Endothelial cell of umbilical vein (primary cell): ENCODE results near the gene KISS1. TPM values are rescaled to one million over a fixed set of nuclear protein-coding genes. Genes with fewer than 3 reads are reported as not detected.

Experiments used
- BruUV-seq: library from RNA; stranded (reverse); fragments of 400-500 nt; replicated peaks from 2 replicates; lab custom pipeline; 2021; lab: Mats Ljungman, UMichigan
- CTCF ChIA-PET: fragments of 300-600, 350-600 bp; sonication (Branson Sonifier 250); formaldehyde crosslinking; loops from one replicate; lab custom pipeline; 2021; ENCODE audit warnings: antibody characterized with exemption, inconsistent platforms; lab: Charles Lee
- POLR2A ChIA-PET: fragments of 300-600, 350-600 bp; sonication (Branson Sonifier 250); formaldehyde crosslinking; loops from one replicate; lab custom pipeline; 2021; ENCODE audit warnings: antibody characterized with exemption, inconsistent platforms; lab: Charles Lee
- DNase-seq: peaks from one replicate; pipeline ENCODE4 v3.0.0-alpha.2; 2011; ENCODE audit warnings: low read depth, low spot score
- FAIRE-seq: peaks from 2 replicates; lab custom pipeline; 2011; peaks lifted over from hg19 to GRCh38; lab: Jason Lieb, UNC
- H2AFZ ChIP-seq: 2 replicates; pipeline ENCODE4 v1.6.0; 2012; ENCODE audit warnings: low read depth, low read length, control low read depth, inconsistent platforms
- H3K27ac ChIP-seq: 2 replicates; pipeline ENCODE4 v1.5.1; 2011; ENCODE audit warnings: low read depth, mild to moderate bottlenecking, control low read depth, low read length, moderate library complexity; ENCODE audit not compliant: insufficient read depth
- H3K27me3 ChIP-seq, 2 experiments: 2 replicates each; pipeline versions ENCODE4 v1.6.0 to v1.6.1; 2011; ENCODE audit warnings: low read length in 2 of 2, mixed read lengths in 1 of 2; ENCODE audit not compliant: control insufficient read depth in 2 of 2, insufficient read depth in 2 of 2
- H3K36me3 ChIP-seq, 2 experiments: 2 replicates in 1 of 2; 3 replicates in 1 of 2; pipeline ENCODE4 v1.5.1; 2011; ENCODE audit warnings: low read length in 2 of 2, mild to moderate bottlenecking in 1 of 2, moderate library complexity in 1 of 2; ENCODE audit not compliant: control insufficient read depth in 2 of 2, insufficient read depth in 2 of 2; ENCODE audit errors: extremely low read depth in 1 of 2
- H3K4me1 ChIP-seq: 3 replicates; pipeline ENCODE4 v1.5.1; 2011; ENCODE audit warnings: mild to moderate bottlenecking, low read length; ENCODE audit not compliant: control insufficient read depth, insufficient read depth; ENCODE audit errors: extremely low read depth
- H3K4me2 ChIP-seq: 2 replicates; pipeline ENCODE4 v1.6.1; 2011; ENCODE audit warnings: low read length, control low read depth, mixed read lengths; ENCODE audit not compliant: insufficient read depth
- H3K4me3 ChIP-seq, 3 experiments: fragments of 200-600 bp in 1 of 3; sonication (generic), shearing (Covaris generic) in 1 of 3; replicated peaks in 1 of 3; 2 replicates each; pipeline ENCODE4 v1.5.1; 2011 to 2016; ENCODE audit warnings: control low read depth in 3 of 3, low read length in 3 of 3, mild to moderate bottlenecking in 2 of 3, inconsistent platforms in 1 of 3, low read depth in 1 of 3, moderate library complexity in 1 of 3; ENCODE audit not compliant: insufficient read depth in 1 of 3
- H3K79me2 ChIP-seq: 2 replicates; pipeline ENCODE4 v1.6.0; 2012; ENCODE audit warnings: low read length, inconsistent platforms; ENCODE audit not compliant: control insufficient read depth, insufficient read depth
- H3K9ac ChIP-seq: replicated peaks from 2 replicates; pipeline ENCODE3; 2011; ENCODE audit warnings: low read length, control low read depth; ENCODE audit not compliant: insufficient read depth; ENCODE audit errors: extremely low read depth
- H3K9me1 ChIP-seq: replicated peaks from 3 replicates; pipeline ENCODE4 v1.6.0; 2011; ENCODE audit warnings: mild to moderate bottlenecking, low read length; ENCODE audit not compliant: control insufficient read depth, insufficient read depth; ENCODE audit errors: extremely low read depth
- H3K9me3 ChIP-seq: replicated peaks from 2 replicates; pipeline ENCODE4 v1.5.1; 2012; ENCODE audit warnings: low read length, inconsistent platforms; ENCODE audit not compliant: control insufficient read depth, insufficient read depth
- H4K20me1 ChIP-seq: replicated peaks from 2 replicates; pipeline ENCODE3; 2011; ENCODE audit warnings: mild to moderate bottlenecking, low read length; ENCODE audit not compliant: control insufficient read depth, insufficient read depth; ENCODE audit errors: extremely low read depth
- CTCF ChIP-seq, 2 donors: IDR thresholded peaks; 1 replicate in 1 of 2; 2 replicates in 1 of 2; pipeline ENCODE4 v1.5.1; 2011; ENCODE audit warnings: low read length in 2 of 2, mild to moderate bottlenecking in 2 of 2, moderate library complexity in 2 of 2, control low read depth in 1 of 2, inconsistent platforms in 1 of 2, low read depth in 1 of 2; ENCODE audit not compliant: insufficient read depth in 1 of 2; ENCODE audit errors: extremely low read depth in 1 of 2
- EZH2 ChIP-seq: IDR thresholded peaks from 2 replicates; pipeline ENCODE4 v1.6.1; 2012; ENCODE audit warnings: borderline replicate concordance, low read depth, mild to moderate bottlenecking, moderate library complexity, low read length, inconsistent platforms; ENCODE audit not compliant: severe bottlenecking
- FOS ChIP-seq: IDR thresholded peaks from 2 replicates; pipeline ENCODE4 v1.6.1; 2011; ENCODE audit warnings: mild to moderate bottlenecking, low read length, moderate library complexity, borderline replicate concordance; ENCODE audit not compliant: insufficient read depth
- GATA2 ChIP-seq: IDR thresholded peaks from 2 replicates; pipeline ENCODE4 v1.7.0; 2011; ENCODE audit warnings: low read depth, mild to moderate bottlenecking, moderate library complexity, mixed read lengths, low read length; ENCODE audit not compliant: insufficient read length, insufficient read depth
- JUN ChIP-seq: IDR thresholded peaks from 2 replicates; pipeline ENCODE4 v1.6.1; 2011; ENCODE audit warnings: borderline replicate concordance, low read depth; ENCODE audit not compliant: insufficient read length, insufficient read depth
- MAX ChIP-seq: IDR thresholded peaks from 2 replicates; pipeline ENCODE4 v1.6.1; 2011; ENCODE audit not compliant: insufficient read depth, insufficient read length
- MYC ChIP-seq: IDR thresholded peaks from one replicate; pipeline ENCODE4 v1.6.1; 2011; ENCODE audit warnings: mild to moderate bottlenecking, low read depth, low read length
- POLR2A ChIP-seq: IDR thresholded peaks from 2 replicates; pipeline ENCODE4 v1.6.1; 2012; ENCODE audit warnings: low read depth, mild to moderate bottlenecking, control low read depth, low read length
- POLR2AphosphoS5 ChIP-seq: IDR thresholded peaks from 2 replicates; pipeline ENCODE4 v1.6.1; 2012; ENCODE audit warnings: low read depth, mild to moderate bottlenecking, control low read depth, low read length, moderate library complexity; ENCODE audit not compliant: insufficient read depth
- dilution Hi-C: fragments of 300-500 bp; cut with MboI; formaldehyde crosslinking; loops from one replicate; pipeline ENCODE4 v1.15.0; 2019; ENCODE audit warnings: low sequenced_read_pairs; ENCODE audit not compliant: extremely low pct_ligation_motif_present
- intact Hi-C: fragments of 100-400 bp; cut with micrococcal nuclease; formaldehyde crosslinking; loops from one replicate; pipeline ENCODE4 v1.10.0; 2022
- polyA plus RNA-seq, 4 experiments: library from polyadenylated mRNA; depleted of rRNA in 3 of 4; stranded (reverse) in 3 of 4; unstranded in 1 of 4; fragments of >200 nt; gene quantifications; 2 replicates each; pipeline versions ENCODE4 v1.2.1 to v1.2.3, GENCODE V29; 2011 to 2012; ENCODE audit warnings: missing spikeins in 1 of 4
- total RNA-seq: library from RNA; stranded (reverse); gene quantifications from 2 replicates; pipeline ENCODE4 v1.2.3, GENCODE V29; 2021

The KISS1 gene
- total and polyA plus RNA-seq, 2 donors (not counting 3 experiments of a cell fraction or from before 2014, with no cell fraction given) = 0.22 to 1.00 TPM

GRCh38 chr1:204186597-204186996 lies 9.7 kb downstream of the KISS1 start:
- H3K4me1 ChIP-seq = peaks cover 28% of the 10 kb centered on the region
- H3K79me2 ChIP-seq = no peaks in the 10 kb centered on the region
- no peaks in the 10 kb centered on the region for H3K27me3 ChIP-seq
- H3K9me3 ChIP-seq = no peaks in the 10 kb centered on the region
- no peak overlapping the region for H3K27ac ChIP-seq
- no TSS peak for BruUV-seq
- ChIA-PET POLR2A (no interaction called here), CTCF (interaction anchor here (7.2 kb wide), 1 partner anchor 20 kb away, joined by 85 read pairs; no protein-coding TSS in a partner anchor)
- no peak overlapping the region for H3K9ac ChIP-seq
- DNase-seq (no peak), FAIRE-seq (no peak)
- H3K36me3 ChIP-seq = no peaks in the 10 kb centered on the region
- no peak overlapping the region for H3K4me2 ChIP-seq
- H3K4me3 ChIP-seq = no peak overlapping the region
- no peak for TF ChIP-seq MYC
- TF ChIP-seq EZH2 = no peak
- TF ChIP-seq POLR2A = no peak
- TF ChIP-seq GATA2 = no peak
- TF ChIP-seq POLR2AphosphoS5 = no peak
- TF ChIP-seq CTCF (IDR thresholded peaks at IDR 0.05; ENCODE audit: extremely low read depth in 1 of 2, insufficient read depth in 1 of 2, low read depth in 1 of 2, low read length in 2 of 2) = no peak
- TF ChIP-seq JUN = no peak
- no peak for TF ChIP-seq FOS
- TF ChIP-seq MAX = no peak
- dilution Hi-C loops (no loop called here), intact Hi-C loops (no loop called here)
- no peaks in the 10 kb centered on the region for H3K9me1 ChIP-seq
- H2AFZ ChIP-seq = no peak overlapping the region
- no peaks in the 10 kb centered on the region for H4K20me1 ChIP-seq
